SJSA1 (cell line): ENCODE results near the gene CIB2. TPM values are rescaled to one million over a fixed set of nuclear protein-coding genes. Genes with fewer than 3 reads are reported as not detected.

ENCODE experiments used
- DNase-seq, 2 experiments: peaks; one replicate each; pipeline ENCODE4 v3.0.0-alpha.2; 2015 to 2020; ENCODE audit warnings: low spot score in 2 of 2, low read depth in 1 of 2
- H3K27ac ChIP-seq: fragments of 250-450 bp; sonication (Bioruptor Pico); 2 replicates; pipeline ENCODE4 v1.5.1; 2020; ENCODE audit warnings: mild to moderate bottlenecking, moderate library complexity
- H3K27me3 ChIP-seq: fragments of 250-450 bp; sonication (Bioruptor Pico); replicated peaks from 2 replicates; pipeline ENCODE4 v1.5.1; 2020; ENCODE audit warnings: mild to moderate bottlenecking, moderate library complexity
- H3K36me3 ChIP-seq: fragments of 250-450 bp; sonication (Bioruptor Pico); 2 replicates; pipeline ENCODE4 v1.5.1; 2020; ENCODE audit warnings: mild to moderate bottlenecking
- H3K4me1 ChIP-seq: fragments of 250-450 bp; sonication (Bioruptor Pico); replicated peaks from 2 replicates; pipeline ENCODE4 v1.6.1; 2021; ENCODE audit warnings: mild to moderate bottlenecking
- H3K4me3 ChIP-seq: fragments of 250-450 bp; sonication (Bioruptor Pico); 2 replicates; pipeline ENCODE4 v1.5.1; 2020; ENCODE audit warnings: mild to moderate bottlenecking
- H3K9me3 ChIP-seq: fragments of 250-450 bp; sonication (Bioruptor Pico); replicated peaks from 2 replicates; pipeline ENCODE4 v1.5.1; 2020; ENCODE audit warnings: mild to moderate bottlenecking
- total RNA-seq: library from RNA; depleted of rRNA; stranded (reverse); fragments of >200 nt; shearing (Covaris generic); gene quantifications from 2 replicates; pipeline ENCODE4 v1.2.3, GENCODE V29; 2014; rRNA removed

CIB2 gene
- total RNA-seq = 3.2 and 3.8 TPM in 2 replicates

GRCh38 chr15:78131295-78132061 lies at the start of gene CIB2:
Gene CIB2, minus strand, starts transcription at chr15:78131445. Its CDS starts 230 bp downstream, at chr15:78131215.
- no peaks in the 10 kb centered on the region for H3K9me3 ChIP-seq
- peaks cover 3% of the 10 kb centered on the region for H3K36me3 ChIP-seq
- peak within 1 kb of the TSS; percentile 68 for H3K27ac ChIP-seq
- peak; percentile 70 to 75 for DNase-seq
- H3K27me3 ChIP-seq = no peaks in the 10 kb centered on the region
- H3K4me3 ChIP-seq = peak within 1 kb of the TSS; percentile 86
- H3K4me1 ChIP-seq = peaks cover 34% of the 10 kb centered on the region

DNA sequence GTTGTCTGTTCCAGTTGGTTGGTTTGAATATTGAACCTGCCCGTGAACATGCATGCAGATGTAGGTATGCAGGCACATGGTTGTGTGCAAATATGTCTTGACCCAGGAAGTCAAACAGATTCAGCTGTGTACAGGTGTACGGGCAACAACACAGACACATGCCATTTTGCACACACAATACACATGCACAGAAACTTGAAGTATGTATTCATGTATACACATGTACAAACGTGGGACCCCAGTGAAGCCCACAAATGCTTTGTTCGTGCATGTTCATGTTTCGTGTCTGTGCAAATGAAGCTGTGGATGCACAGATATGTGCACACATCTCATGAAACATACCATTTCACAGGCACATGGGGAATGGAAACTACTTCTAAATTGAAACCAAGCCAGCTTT lies 48.7 kb upstream of the CIB2 start:
- Histone ChIP-seq H3K27me3 (0 out of 2 replicates have a peak, but pooled peaks cover 3% of the 10 kb centered on the region), H3K27ac (no peak overlapping the region), H3K9me3 (no peaks in the 10 kb centered on the region), H3K4me3 (no peak overlapping the region), H3K4me1 (no peaks in the 10 kb centered on the region), H3K36me3 (no peaks in the 10 kb centered on the region)
- no peak for DNase-seq

DNA sequence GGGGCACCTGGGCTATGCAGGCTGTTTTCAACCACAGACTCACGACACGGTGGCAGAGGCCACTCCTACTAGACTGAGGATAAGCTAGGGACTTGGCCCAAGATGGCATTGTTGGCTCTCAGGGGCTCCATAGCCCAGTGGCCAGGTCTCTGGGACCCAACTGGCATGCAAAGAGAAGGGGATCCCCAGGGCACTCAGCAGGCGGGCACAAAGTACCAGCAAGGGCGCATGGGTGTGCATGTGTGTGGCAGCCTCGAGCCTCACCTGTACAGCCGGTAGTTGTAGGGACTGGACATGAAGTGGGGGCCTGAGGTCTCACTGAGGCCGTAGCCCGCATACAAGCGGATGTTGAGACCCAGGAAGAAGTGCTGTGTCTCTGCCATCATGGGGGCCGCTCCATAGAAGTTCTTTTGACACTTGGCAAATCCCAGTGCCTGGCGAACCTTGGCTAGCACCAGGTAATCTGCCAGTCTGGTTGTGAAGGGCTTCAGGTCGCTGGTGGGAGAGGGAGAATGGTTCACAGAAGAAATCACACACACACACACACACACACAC lies 48.1 kb upstream of the CIB2 start:
- H3K36me3 ChIP-seq = no peaks in the 10 kb centered on the region
- H3K27ac ChIP-seq = no peak overlapping the region
- no peak for DNase-seq
- H3K4me1 ChIP-seq = no peaks in the 10 kb centered on the region
- no peaks in the 10 kb centered on the region for H3K9me3 ChIP-seq
- 0 out of 2 replicates have a peak, but pooled peaks cover 3% of the 10 kb centered on the region for H3K27me3 ChIP-seq
- H3K4me3 ChIP-seq = no peak overlapping the region

DNA sequence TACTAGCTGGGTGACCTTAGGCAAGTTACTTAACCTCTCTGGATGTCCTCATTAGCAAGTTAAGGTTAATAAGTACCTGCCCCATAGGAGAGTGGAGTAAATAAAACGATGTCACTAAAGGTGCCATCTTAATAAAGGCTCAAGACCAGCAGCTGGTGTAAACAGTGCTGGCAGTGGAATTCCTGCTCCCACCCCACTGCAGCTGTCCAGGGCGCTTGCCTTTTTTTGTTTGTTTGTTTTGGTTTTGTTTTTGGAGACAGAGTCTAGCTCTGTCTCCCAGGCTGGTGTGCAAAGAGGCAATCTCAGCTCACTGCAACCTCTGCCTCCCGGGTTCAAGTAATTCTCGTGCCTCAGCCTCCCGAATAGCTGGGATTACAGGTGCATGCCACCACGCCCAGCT lies 46.8 kb upstream of the CIB2 start:
- no peaks in the 10 kb centered on the region for H3K9me3 ChIP-seq
- 0 out of 2 replicates have a peak, but pooled peaks cover 3% of the 10 kb centered on the region for H3K27me3 ChIP-seq
- DNase-seq = no peak
- no peaks in the 10 kb centered on the region for H3K36me3 ChIP-seq
- H3K4me1 ChIP-seq = no peaks in the 10 kb centered on the region
- no peak overlapping the region for H3K27ac ChIP-seq
- no peak overlapping the region for H3K4me3 ChIP-seq

- H3K4me1 ChIP-seq = no peaks in the 10 kb centered on the region
- H3K27me3 ChIP-seq = 0 out of 2 replicates have a peak, but pooled peaks cover 3% of the 10 kb centered on the region
- peaks cover 1% of the 10 kb centered on the region; the same call in 1 of the 2 replicates for H3K36me3 ChIP-seq
- no peak overlapping the region for H3K4me3 ChIP-seq
- DNase-seq = peak in 1 of 2 experiments; percentile 28
- no peak overlapping the region for H3K27ac ChIP-seq
- no peaks in the 10 kb centered on the region for H3K9me3 ChIP-seq
Measured at GRCh38 chr15:78177447-78177873, 46.2 kb upstream of the CIB2 start.

- DNase-seq = no peak
- no peaks in the 10 kb centered on the region for H3K4me1 ChIP-seq
Measured at GRCh38 chr15:78175330-78175729, 44.1 kb upstream of the CIB2 start.

DNA sequence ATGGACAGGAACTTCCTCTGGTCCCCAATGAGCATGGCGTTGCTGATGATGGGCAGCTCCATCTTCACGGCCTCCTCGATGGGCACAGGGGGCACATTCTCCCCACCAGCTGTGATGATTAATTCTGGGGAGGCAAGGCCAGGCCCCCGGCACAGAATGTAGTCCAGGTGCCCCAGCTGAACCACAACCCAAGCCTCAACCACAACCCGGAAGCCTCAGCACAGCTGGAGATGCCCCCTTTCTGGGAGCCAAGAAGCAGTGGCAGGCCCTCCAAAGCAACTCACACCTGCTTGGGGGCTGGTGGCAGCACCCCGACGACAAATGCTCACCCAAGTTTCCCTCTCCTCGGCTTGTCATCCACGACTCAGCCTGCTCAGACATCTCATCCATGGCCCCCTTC lies 43.2 kb upstream of the CIB2 start:
- Histone ChIP-seq H3K27ac (no peak overlapping the region), H3K36me3 (peaks cover 26% of the 10 kb centered on the region), H3K4me3 (no peak overlapping the region), H3K9me3 (no peaks in the 10 kb centered on the region), H3K4me1 (no peaks in the 10 kb centered on the region), H3K27me3 (0 out of 2 replicates have a peak, but pooled peaks cover 3% of the 10 kb centered on the region)
- no peak for DNase-seq

More at GRCh38 chr15:78175330-78175729, 44.1 kb upstream of the CIB2 start:
- H3K9me3 ChIP-seq = no peaks in the 10 kb centered on the region
- H3K36me3 ChIP-seq = peaks cover 22% of the 10 kb centered on the region
- H3K27ac ChIP-seq = no peak overlapping the region
- 0 out of 2 replicates have a peak, but pooled peaks cover 3% of the 10 kb centered on the region for H3K27me3 ChIP-seq
- H3K4me3 ChIP-seq = no peak overlapping the region

GRCh38 chr15:78171864-78172472 lies 40.7 kb upstream of the CIB2 start:
- no peak for DNase-seq
- Histone ChIP-seq H3K36me3 (peaks cover 41% of the 10 kb centered on the region), H3K9me3 (no peaks in the 10 kb centered on the region), H3K27ac (no peak overlapping the region), H3K27me3 (0 out of 2 replicates have a peak, but pooled peaks cover under 1% of the 10 kb centered on the region), H3K4me3 (no peak overlapping the region), H3K4me1 (no peaks in the 10 kb centered on the region)

DNA sequence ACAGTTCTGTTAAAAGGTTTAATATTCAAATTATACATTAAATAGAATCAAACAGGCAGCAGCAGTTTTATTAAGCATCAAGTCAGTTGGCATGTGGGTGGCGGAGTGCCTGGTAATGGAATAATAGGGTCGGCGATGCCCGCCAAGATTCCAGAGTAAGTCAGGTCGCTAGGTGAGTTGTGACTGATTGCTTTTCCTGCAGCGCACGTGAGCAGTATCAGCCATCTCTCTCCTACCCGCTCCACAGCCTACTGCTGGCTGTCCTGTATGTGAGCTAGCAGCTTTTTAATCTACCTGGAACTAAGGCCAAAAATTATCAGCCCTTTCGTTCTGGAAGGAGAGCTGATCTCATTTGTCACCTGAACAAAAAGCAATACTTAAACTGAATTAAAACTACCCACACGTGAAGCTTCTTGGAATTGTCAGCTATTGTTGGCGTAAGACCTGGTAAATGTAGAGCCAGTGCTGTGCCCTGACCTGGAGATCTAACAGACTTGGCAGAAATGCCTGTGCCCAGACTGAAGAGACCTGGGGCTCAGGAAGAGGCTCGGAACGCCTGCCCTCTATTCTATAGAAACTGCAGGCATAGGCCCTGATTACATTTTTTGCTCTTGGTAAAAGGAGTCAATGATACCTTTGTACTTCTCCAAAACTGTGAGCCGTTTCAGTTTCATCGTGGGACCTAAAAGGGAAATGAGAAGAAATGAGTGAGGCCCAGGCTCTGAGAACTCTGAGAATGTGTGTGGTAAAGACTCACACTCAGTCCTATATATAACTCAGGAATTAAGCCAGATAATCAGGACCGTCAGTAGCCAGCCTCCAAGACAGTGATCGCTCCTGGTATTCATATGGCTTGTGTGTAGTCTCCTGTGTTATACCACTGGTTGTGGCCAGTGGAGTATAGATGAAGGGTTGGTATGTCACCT lies 39.9 kb upstream of the CIB2 start:
- Histone ChIP-seq H3K4me1 (no peaks in the 10 kb centered on the region), H3K4me3 (no peak overlapping the region), H3K27me3 (no peaks in the 10 kb centered on the region), H3K9me3 (no peaks in the 10 kb centered on the region), H3K36me3 (peaks cover 49% of the 10 kb centered on the region), H3K27ac (no peak overlapping the region)
- DNase-seq = no peak

GRCh38 chr15:78168608-78169007 lies 37.4 kb upstream of the CIB2 start:
- H3K36me3 ChIP-seq = peaks cover 67% of the 10 kb centered on the region
- no peak overlapping the region for H3K27ac ChIP-seq
- H3K4me3 ChIP-seq = no peak overlapping the region
- H3K27me3 ChIP-seq = no peaks in the 10 kb centered on the region
- no peaks in the 10 kb centered on the region for H3K4me1 ChIP-seq
- DNase-seq = no peak
- no peaks in the 10 kb centered on the region for H3K9me3 ChIP-seq

DNA sequence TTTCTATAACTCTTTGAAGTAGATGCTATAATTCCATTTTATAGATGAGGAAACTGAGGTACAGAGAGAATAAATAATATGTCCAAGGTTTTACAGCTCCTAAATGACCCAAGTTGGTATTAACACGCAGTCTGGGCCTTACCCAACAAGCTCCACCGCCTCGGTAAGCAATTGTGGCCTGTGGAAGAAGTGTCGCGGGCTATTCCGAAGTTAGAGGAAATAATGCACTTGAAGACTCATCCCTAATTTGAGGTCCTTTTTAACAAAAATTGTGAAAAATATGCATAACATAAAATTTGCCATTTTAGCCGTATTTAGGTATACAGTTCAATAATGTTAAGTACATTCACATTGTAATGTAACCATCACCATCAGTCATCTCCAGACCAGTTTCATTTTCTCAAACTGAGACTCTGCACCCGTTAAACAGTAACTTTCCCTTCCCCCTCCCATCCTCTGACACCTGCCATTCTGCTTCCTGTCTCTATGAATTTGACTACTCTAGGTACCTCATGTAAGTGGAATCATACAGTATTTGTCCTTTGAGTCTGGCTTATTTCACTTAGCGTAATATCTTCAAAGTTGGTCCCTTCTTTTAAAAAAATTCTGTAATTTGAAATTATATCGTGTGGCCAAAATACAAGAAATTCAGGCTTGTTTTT lies 36.1 kb upstream of the CIB2 start:
- H3K27ac ChIP-seq = no peak overlapping the region
- H3K9me3 ChIP-seq = no peaks in the 10 kb centered on the region
- H3K4me3 ChIP-seq = no peak overlapping the region
- no peak for DNase-seq
- H3K36me3 ChIP-seq = peaks cover 68% of the 10 kb centered on the region
- no peaks in the 10 kb centered on the region for H3K27me3 ChIP-seq
- no peaks in the 10 kb centered on the region for H3K4me1 ChIP-seq

- Histone ChIP-seq H3K27ac (no peak overlapping the region), H3K4me1 (no peaks in the 10 kb centered on the region), H3K4me3 (no peak overlapping the region), H3K27me3 (no peaks in the 10 kb centered on the region), H3K9me3 (no peaks in the 10 kb centered on the region), H3K36me3 (peaks cover 70% of the 10 kb centered on the region)
- DNase-seq = no peak
Measured at GRCh38 chr15:78164010-78164409, 32.8 kb upstream of the CIB2 start.

DNA sequence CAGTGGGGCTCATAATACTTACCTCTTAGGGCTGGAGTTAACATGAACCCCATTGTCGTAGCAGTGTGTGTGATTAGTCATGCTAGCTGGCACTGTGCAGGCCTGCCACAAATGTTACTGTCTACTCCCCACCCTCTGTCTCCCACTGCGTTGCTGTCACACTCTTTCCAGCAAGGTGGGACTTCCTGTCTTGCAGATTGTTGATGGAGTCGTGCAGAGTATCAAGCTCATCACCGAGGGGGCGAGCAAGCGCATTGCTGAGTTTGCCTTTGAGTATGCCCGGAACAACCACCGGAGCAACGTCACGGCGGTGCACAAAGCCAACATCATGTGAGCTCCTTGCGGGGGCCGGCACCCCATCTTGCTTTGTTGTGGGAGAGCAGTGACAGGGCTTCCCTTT lies 30.8 kb upstream of the CIB2 start:
- Histone ChIP-seq H3K9me3 (no peaks in the 10 kb centered on the region), H3K27ac (no peak overlapping the region), H3K4me3 (no peak overlapping the region), H3K27me3 (no peaks in the 10 kb centered on the region), H3K4me1 (no peaks in the 10 kb centered on the region), H3K36me3 (peaks cover 68% of the 10 kb centered on the region)
- DNase-seq = no peak
